Occipital lobe (tissue), 2 donors: Measurements from ENCODE around the gene PADI3. TPM values are rescaled to one million over a fixed set of nuclear protein-coding genes. Genes with fewer than 3 reads are reported as not detected.
"Not testable (repeated sequence)": the region's sequence is repeated elsewhere in the genome, so short reads cannot be mapped to it uniquely, and the experiment has no call there.

Source experiments
- DNase-seq: peaks from one replicate; lab custom pipeline; 2025; lab: John Stamatoyannopoulos, UW
- total RNA-seq: library from RNA; depleted of rRNA; stranded (reverse); fragments of >200 nt; gene quantifications from one replicate; pipeline ENCODE4 v1.2.3, GENCODE V29; 2014

The PADI3 gene
- total RNA-seq, 1 donor from 2014 or later: not detected

DNA sequence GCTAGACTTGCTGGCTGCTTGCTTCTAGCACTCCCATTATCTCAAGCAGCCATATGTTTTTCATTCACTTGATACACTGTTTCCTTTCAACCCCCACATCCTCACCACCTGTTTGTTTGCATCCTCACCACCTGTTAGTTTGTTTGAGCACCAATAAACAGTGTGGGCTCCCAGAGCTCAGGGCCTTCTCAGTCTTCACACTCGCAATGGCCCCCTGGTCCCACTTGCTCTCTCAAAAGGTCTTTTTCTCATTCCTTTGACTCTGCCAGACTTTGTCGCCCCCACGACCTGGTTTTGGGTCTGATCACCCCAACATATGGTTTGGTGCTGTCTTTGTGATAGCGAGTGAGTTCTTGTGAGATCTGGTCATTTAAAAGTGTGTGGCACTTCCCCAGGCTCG lies 52.9 kb downstream of the PADI3 start:
- no peak for DNase-seq

- DNase-seq: no peak
These were observed 55.4 kb downstream of the PADI3 start for GRCh38 chr1:17304151-17304825.

GRCh38 chr1:17304826-17305175 lies 55.9 kb downstream of the PADI3 start:
- DNase-seq: no peak

- DNase-seq: no peak
These were observed 56.7 kb downstream of the PADI3 start for GRCh38 chr1:17305576-17306095.

DNA sequence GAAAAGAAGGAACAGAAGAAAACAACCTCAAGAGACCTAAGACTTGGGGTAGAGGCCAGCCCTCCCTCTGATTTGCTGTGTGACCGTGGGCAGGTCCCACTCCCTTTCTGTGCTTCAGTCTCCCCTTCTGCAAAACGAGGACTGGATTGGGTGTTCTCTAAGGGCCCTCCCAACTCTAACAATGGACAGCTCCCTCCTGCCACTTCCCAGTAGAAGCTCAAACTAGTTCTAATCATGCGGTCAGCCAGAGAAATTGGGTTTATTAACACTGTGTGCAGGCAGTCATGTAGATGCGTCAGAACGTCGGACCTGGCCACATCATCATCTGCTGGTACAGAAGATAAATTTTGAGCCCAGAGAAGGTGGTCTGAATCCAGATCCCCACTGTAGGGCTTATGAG lies 57.5 kb downstream of the PADI3 start:
- DNase-seq: no peak

DNA sequence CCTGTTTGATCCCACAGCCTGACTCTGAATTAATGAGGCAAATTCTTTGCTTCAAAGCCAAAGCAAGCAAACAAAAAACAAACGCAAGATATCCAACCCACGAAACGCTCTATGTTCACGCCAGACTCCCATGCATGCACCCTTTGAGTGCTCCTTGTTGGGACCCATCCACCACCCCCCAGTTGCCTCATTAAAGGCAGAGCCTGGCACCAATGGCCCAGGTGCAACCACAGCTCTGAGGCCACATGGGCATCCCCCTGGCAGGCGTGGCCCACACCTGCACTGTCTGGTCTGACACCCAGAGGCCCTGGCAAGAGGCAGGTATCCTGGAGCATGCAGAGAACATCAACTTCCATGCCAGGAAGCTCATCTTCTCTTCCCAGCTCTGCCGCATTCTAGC lies 58.0 kb downstream of the PADI3 start:
- DNase-seq: no peak

GRCh38 chr1:17307329-17307728 lies 58.4 kb downstream of the PADI3 start:
- DNase-seq: no peak

GRCh38 chr1:17307946-17308345 lies 59.0 kb downstream of the PADI3 start, which contains the start of gene PADI4:
TSS of gene PADI4 (plus strand) at chr1:17308197. CDS start at chr1:17308223, 26 bp downstream.
- DNase-seq: no peak

- no peak for DNase-seq
These were observed 59.7 kb downstream of the PADI3 start for GRCh38 chr1:17308593-17308992.

GRCh38 chr1:17309426-17310067 lies 60.6 kb downstream of the PADI3 start:
- DNase-seq: no peak

DNA sequence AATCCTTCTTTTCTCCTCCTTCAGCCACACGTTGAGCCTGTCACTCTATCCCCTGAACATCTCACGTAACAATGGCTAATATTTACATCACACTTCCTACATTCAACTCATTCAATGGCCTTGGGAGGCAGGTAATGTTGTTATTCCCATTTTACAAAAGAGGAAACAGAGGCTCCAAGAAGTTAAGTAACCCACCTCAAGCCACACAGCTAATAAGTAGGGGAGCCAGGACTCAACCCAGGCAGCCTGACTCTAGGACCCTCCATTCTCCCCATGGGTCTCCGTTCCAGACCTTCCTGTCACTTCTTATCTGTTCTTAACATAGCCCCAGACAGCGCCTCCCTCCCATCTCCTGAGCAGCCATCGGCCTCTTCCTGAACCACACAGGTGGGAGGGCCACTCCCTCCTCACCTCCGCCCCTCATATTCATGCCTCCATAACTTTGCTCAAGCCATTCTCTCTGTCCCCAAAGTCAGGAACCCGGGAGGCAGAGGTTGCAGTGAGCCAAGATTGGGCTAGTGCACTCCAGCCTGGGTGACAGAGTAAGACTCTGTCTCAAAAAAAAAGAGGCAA lies 61.3 kb downstream of the PADI3 start:
- no peak for DNase-seq

- DNase-seq: no peak
These were observed 64.8 kb downstream of the PADI3 start for GRCh38 chr1:17313530-17314309.

- no peak for DNase-seq
These were observed 65.6 kb downstream of the PADI3 start for GRCh38 chr1:17314491-17314971.

- no peak for DNase-seq
These were observed 66.7 kb downstream of the PADI3 start for GRCh38 chr1:17315542-17316130.

GRCh38 chr1:17316704-17317103 lies 67.8 kb downstream of the PADI3 start:
- no peak for DNase-seq

DNA sequence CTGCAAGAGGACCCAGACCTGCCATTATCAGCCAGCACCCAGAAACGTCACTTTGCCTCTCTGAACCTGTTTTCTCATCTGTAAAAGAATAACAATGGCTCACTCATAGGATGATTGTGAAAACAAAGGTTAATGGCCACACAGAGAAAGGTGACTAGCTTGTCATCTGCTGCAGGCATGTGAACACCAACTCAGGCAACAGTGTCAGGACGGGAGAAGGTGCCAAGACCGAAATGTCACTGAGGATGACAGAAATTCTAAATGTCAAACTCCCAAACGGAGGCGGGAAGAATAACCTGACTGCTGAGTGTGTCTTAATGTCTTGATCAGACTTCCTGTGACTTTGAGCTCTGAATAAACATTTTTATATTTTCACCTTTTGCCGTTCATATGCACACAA lies 69.4 kb downstream of the PADI3 start:
- DNase-seq: no peak

DNA sequence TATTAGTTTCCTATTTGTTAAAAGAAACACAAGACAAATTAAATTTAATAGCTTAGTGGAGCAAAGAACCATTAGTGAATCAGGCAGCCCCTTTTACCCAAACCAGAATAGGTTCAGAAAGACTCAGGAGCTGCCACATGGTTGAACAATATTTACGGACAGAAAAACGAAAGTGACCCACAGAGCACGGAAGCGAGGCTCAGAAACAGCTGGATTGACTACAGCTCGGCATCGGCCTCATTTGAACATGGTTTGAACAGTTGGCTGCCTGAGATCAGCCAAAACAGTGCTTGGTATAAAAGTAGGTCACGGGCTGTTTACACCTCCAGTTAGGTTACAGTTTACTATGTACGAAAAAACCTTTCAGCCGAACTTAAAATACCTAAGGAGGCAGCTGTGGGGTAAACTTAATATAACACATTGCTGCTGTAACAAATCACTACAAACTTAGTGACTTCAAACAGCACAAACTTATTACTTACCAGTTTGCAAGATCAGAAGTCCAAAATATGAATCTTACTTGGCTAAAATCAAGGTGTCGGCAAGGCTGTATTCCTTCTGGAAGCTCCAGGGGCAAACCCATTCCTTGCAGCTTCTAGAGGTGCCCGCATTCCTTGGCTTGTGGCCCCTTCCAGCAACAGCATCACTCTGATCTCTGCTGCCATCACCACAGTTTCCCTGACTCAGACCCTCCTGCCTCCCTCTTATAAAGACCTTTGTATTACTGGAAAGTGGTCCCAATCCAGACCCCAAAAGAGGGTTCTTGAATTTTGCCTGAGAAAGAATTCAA lies 70.9 kb downstream of the PADI3 start:
- DNase-seq: no peak

GRCh38 chr1:17321857-17322390 lies 73.0 kb downstream of the PADI3 start:
- not testable (repeated sequence) for DNase-seq

DNA sequence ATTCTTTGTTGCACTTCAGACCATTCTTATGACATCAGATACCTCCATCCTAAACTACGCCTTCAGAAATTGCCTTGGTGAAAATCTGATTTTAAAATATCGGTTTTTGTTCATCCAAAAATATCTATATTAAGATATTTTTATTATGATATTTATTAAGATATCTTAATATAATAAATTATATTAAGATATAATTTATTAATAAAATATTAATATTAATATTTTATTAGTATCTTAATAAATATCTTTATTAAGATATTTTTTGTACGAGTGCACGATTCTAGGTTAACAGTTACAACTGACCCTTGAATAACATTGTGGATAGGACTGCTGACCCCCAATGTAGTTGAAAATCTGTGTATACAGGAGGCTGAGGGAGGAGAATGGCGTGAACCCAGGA lies 80.0 kb downstream of the PADI3 start:
- no peak for DNase-seq

GRCh38 chr1:17329610-17330009 lies 80.7 kb downstream of the PADI3 start:
- DNase-seq: no peak
